GM18517 (cell line): ENCODE data around the gene ASTN2.

ENCODE experiments used
- ATAC-seq: cut with Tn5 transposase; IDR thresholded peaks from one replicate; pipeline ENCODE4 v1.9.1; 2021; ENCODE audit warnings: mild to moderate bottlenecking, moderate library complexity; ENCODE audit not compliant: unreplicated experiment

ASTN2 gene

DNA sequence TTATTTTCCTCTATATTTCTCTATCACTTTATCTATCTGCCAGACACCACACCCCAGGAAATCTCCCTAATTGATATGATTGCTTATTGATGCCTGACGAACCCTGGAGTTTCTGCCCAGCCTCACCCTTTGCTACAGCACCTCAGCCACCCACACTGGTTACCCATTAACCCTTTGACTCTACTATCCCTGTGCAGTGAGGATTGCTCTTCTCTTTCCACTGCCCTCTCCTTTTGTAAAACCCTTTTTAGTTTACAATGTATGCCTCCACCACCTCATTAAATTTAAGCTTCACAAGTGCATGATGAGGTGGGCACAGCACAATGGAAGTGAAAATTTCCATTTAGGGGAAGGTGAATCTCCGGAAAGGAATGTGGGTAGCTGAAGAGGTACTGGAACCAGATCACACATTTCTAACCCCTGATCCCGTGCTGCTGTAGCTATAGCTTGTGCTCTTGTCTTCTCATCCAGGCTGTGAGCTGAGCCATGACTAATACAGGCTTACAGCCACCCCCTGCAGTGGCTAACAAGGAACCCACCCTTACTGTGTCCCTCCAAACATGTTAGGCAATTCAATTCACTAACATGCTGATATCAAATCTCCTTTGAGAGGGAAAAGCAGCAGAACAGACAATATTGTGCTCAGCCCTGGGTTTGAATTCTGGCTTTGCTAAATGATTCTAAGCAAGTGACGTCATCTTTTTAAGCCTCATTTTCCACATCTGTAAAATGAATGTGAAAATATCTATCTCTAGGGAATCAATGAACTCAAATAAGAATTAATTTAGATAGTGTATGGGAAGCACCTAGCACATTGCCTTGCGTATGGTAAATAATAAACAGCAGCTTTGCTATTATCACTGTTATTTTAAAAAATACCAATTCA lies 914.6 kb downstream of the ASTN2 start:
- no peak for ATAC-seq

DNA sequence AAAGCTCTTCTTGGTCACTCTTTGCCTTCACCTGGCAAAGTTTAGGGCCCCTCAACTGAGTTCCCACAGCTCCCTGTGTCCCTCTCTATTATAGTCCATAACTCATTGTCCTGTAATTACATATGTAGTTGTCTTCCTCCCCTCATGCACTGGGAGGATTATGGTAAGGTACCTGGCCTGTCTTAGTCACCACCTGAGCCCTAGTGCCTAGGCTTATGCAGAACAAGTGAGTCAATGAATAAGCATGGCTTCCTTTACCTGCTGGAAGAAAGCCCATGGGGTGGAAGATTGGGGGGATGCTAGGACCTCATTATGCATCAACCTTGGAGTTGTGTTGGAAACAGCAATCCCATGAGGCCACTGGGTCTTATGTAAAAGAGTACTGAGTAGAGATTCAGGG lies 915.4 kb downstream of the ASTN2 start:
- no peak for ATAC-seq

DNA sequence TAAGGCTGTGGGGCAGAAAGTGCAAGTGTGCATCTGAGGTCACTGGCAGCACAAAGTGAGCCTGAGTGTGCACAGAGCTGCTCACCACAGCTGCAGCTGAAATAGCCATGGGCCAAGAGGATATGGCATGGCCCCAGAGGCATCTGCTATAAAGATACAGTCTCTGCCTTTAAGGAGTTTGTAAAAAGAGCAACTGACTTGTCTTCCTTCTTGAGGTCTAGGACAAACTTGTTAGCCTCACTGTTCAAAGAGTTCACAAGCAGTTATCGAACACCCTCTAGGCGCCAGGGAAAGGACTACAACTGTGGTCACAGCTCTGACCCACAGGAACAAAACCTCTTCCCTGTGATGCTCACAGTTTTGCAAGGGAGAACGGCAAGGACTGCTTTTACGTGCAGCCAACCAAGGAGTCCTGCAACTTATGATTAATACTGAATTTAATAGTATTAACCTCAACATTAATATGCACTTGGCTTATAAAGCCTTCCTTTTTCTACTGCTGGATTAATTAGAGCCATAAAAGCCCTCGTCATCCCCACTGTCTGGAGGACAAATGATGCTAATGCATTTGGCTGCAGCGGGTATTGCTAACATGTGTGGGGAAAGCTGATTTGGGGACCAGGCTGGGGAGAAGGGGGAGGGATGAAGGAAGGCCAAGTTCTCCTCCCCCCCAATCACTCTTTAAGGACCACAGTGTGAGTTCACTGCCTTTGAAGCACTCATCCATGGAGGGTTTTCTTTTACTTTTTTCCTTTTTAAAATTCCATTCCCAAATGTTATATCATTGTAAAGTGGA lies 917.6 kb downstream of the ASTN2 start:
- no peak for ATAC-seq

DNA sequence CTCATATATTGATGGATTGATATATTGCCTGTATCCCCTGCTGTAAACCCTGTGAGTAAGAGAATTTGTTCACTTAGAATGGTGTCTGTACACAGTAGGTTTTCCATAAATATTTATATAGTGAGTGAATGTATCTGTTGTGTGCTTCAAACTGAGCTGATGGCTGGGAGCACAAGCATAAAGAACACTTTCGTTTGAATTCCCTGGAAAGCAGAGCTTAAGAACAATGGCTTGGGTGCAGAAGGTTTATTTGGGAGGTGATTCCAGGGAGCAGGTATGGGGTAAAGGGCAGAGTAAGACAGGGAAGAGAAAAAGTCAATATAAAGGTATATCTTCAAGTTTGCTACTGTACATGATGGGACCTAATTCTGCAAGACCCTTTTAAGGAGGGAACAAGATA lies 918.7 kb downstream of the ASTN2 start:
- ATAC-seq = no peak

DNA sequence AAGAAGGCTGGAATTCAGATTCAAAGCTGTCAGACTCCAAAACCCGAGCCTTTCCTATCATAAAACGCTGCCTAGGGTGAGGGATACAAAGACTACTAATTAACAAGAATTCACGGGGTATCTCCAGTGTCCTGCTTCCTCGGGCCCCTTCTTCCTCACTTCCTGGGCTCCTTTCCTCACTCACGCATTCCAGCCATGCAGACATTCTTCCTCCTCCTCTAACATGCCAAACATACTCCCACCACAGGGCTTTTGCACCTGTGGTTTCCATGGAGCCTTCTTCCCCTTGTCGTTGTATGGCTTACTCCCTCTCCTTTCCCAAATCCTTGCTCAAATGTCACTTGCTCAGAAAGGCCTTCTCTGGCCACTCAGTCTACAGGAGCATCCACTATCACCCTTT lies 919.1 kb downstream of the ASTN2 start:
- ATAC-seq = no peak

DNA sequence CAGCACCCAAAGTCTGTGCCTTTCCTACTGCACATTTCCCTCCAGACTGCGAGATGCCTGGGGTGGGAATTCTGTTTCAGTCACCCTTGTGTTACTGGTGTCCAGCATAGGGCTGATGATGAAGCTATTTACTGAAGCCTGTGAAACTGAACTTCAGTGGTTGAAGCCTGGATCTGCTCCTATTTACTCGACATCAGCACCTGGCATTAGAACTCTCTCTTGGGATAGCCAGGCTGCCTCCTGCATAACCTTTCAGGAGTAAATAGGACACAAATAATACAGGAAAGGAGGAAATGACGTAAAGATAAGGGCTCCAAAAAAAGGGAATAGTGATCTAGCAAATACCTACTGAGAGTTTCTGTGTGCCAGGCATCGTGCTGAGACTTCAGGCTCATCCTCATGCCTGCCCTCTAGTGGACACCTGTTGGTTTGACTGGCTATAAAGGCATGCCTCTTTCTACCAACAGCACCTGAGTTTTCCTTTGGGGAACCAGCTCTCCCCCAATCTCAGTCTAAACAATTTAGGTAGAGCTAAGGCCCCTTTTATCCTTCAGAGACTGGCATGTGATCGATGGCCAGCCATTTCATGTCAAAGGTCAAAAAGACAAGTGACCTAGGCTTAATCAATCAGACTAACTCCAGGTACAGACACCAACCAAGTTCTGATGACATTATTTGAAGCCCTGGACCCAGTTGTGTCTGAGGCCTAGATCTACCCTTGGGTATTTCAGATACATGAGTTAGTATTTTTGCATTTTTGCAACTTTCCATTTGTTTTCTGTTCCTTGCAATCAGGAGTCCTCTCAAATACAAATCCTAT lies 919.8 kb downstream of the ASTN2 start:
- ATAC-seq = no peak

DNA sequence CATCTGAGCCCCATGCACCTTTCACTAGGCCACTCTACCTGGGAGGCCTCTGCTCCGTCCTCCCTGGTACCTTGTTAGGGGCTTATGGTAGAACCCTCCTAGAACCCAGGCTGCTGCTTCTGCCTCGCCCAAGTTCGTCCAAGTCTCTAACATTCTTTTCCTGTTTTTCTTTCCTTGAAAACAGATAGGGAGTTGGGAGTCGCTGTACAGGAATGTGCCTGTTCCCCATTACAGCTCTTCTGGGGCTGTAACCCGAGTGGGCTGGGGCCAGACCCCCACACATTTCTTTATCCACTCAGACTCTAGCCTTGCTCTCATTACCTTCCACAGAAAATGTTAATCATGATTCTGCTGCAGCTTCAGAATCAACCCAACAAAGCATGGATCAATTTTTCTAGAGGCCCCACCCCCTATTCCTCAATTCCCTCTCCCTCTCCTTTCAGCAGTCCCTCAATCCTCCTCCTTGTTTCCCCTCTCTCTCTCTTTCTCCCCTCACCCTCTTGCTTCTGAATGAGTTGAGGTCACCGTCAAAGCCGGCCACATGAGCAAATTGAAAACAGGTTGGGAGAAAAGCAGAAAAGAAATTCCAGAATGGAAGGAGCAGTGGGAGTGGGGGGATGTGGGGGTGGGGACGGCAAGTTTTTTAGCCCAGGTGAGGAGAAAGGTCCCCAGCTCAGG lies 921.5 kb downstream of the ASTN2 start:
- no peak for ATAC-seq

DNA sequence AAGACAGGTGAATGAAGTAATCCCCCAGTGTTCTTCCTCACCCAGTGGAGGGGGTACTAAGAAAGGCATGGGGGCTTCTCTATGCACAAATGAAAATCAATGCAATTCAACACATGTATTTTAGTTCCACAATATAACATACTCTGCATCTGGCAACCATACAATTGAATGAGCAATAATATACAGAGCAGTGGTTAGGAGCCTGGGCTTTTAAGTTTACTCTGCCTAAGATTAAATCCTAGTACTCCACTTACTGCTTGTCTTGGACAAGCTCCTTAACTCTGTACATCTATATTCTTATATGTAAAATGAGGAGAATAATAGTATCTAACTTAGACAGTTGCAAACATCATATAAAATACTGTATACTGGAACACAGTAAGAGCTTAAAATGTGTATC lies 923.2 kb downstream of the ASTN2 start:
- ATAC-seq = no peak

DNA sequence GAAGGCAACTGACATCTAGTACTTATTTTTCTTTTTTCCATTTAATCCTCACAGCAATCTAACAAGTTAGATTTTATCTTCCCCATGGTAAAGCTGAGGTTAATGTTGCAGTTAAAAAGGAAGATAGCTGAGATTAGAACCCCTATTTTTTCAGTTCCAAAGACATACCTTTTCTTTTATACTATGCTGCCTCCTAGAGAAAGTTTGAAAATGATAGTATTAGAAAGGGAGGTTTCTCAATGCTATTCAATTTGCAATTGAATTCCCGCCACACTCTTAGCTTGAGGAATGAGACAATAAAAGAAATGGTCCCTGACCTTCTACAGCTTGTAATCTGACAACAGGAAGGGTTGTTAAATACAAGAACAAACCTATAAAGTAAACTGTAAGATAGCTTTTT lies 923.6 kb downstream of the ASTN2 start:
- ATAC-seq = no peak

DNA sequence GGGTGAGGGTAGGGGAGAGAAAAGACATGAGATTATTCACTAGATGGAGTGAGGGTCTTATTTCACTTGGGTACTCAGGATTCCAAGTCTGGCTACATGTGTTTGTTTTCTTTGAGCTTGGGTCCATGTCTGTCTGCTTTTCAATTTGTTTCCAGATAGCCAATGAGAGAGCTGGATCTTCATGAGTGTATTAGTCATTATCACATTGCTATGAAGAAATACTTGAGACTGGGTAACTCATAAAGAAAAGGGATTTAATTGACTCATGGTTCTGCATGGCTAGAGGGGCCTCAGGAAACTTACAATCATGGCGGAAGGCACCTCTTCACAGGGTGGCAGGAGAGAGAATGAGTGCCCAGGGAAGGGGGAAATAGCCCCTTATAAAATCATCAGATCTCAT lies 924.5 kb downstream of the ASTN2 start:
- no peak for ATAC-seq

DNA sequence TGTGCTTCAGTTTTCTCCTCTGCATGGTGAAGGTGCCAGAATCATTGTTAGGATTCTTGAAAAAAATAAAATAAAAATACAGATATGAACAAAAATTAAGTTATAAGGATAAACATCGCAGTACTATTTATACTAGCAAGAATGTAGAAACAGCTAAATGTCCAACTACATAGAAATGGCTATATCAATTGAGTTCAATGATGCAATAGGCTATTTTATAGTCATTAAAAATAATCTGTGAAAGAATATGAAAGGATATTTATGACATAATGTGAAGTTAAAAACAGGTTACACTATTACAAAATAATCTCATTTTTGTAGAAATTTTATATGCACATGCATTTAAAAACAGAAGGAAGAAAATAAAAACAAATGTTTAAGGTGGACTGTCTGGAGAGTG lies 926.5 kb downstream of the ASTN2 start:
- ATAC-seq = no peak

DNA sequence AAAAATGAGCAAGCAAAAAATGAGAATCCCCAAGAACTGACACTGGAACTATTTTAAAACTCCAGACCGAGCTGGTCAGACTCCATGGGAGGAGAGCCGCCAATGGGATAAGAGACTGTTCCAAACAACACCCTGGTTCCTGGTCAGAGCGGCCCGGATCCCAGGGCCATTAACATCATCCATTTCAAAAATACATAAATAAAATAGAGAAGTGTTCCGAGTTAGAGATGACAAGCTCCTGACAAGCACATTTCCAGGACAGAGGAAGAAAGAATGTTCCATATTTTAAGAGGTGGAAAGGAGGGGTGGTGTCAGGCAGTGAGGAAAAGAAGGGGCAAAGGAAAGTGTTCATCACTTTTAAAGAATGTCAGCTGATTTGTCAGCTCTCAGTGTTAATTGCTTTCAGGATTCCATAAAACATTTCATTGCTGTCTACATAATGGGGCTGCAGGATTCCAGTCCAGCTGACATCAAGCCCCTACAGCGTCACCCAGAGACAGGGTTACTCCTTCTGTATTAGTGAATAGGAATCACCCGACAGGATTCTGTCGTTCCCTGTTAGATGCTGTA lies 930.3 kb downstream of the ASTN2 start:
- ATAC-seq = no peak

DNA sequence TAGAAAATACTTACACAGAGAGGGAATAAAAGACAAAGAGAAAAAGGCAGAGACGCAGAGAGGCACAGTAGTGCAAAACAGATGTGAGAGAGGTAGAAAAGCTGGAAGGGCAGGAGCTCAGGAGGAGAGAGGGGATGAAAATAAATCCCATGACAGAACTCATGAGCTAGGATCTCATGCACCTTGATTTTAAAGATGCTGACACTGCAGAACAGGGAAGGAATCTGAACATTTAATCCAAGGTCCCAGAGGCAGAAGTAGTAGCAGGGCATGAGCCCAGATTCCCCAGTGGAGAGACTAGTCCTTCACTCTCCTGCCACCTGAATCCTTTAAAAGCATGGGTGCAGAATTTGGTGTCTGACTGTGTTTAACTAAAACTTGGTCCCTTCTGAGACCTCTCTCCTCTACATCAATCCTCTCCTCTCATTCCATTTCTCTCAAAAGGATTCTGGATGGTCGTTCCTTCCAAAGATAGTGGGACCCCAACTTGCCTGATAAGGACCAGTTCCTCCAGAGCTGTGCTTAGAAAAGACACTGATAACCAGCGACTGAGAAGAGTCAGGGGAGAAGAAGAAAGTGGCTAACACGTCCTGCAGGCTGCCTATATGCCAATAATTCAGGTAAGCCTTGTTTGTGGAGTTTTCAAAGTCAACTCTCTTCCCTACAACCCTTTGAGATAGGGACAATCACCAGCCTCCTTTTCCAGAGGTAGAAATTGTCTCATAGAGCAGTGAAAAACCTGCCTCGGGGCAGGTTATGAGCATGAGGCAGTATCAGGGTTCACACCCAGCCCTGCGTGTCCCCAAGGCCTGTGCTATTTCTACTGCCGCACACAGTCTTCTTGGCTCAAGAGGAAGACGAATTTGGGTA lies 931.0 kb downstream of the ASTN2 start:
- ATAC-seq = no peak

DNA sequence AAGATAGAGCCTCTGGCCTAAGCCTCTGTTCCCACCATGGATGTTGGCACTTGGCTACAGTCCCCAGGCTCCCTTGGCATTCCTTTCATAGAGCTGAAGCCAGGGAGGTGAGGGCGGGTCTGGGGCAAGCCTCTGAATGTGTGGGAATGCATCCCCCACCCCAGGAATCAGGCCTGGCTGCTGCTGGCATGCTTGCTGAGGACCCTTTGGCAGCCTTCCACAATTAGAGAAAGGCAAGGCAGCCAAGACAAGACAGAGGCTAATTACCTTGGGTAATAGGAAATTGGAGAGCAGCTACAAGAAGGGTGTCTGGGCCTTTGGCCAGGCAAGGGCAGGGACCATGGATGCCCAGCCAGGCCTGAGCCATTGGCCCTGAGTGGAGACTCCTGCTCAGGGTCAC lies 932.1 kb downstream of the ASTN2 start:
- ATAC-seq = no peak

DNA sequence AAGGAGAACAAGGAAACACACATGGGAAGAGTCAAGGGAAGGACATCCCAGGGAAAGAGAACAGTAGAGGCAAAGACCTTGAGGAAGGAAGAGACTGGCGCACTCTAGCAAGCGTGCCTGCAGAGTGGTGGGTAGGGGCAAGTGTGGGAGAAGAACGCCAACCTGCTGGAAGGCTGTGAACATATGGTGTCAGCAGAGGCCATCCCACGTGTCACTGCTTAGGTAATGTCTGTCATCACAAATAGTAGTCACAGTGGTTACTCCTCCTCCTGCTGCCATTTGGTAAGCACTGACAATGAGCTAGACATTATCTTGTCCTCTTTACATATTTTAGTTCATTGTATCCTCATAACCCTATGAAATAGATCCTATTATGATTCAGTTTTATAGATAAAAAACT lies 934.2 kb downstream of the ASTN2 start:
- ATAC-seq = no peak

DNA sequence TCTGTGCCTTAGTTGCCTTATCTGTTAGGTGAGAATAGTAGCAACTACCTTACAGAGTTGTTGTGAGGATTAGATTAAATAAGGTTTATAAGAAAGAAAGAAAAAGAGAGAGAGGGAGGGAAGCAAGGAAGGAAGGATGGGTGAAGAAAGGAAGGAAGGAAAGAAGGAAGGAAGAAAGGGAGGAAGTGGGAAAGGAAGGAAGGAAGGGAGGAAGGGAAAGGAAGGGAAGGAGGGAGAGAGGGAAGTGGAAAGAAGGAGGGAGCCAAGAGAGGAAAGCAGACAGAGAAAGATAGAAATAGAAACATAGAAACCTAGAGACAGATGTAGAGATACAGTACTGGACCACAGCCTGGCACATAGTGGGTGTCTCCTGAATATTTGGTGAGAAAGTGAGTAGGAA lies 934.9 kb downstream of the ASTN2 start:
- ATAC-seq = no peak

DNA sequence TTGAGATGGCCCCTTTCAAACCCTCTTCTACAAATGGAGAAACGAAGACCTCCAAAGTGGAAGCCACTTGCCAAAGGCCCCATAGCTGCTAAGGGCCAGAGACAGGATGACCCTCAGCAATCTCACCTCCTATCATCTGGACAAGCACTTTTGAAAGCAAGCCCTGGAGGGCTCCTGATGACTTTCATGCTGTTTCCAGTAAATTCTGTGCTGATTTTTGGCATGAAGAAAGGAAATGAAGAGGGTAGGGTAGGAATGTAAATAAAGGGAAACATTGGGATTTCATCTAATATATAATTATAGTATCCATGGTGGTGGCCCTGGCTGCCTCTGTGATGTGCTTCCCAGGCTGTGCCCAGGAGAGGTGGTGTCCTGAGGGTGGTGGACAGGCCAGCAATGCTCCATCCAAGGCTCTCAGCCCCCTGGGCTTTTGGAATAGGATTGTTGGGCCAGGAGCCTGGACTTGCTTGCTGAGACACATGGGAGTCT lies 935.8 kb downstream of the ASTN2 start:
- no peak for ATAC-seq

DNA sequence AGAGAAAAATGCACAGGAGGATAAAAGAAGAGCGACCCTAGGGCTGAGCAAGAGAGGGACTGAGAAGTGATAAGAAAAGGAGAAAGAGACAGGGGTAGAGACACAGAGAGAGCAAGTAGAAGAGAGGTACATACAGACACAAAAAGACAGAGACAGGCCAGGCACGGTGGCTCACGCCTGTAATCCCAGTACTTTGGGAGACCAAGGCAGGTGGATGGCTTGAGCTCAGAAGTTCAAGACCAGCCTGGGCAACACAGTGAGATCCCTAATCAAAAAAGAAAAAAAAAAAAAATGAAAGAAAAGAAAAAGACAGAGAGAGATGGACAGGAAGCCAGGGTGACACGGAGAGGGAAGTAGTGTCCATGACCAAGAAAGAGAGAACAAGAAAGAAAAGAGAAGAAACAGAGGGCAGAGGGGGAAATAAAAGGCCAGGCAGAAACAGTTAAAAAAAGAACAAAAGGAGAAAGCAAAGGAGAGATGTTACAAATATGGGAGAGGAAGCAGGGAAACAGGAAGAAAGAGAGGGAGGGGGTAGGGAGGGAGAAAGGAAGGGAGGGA lies 937.2 kb downstream of the ASTN2 start:
- no peak for ATAC-seq

DNA sequence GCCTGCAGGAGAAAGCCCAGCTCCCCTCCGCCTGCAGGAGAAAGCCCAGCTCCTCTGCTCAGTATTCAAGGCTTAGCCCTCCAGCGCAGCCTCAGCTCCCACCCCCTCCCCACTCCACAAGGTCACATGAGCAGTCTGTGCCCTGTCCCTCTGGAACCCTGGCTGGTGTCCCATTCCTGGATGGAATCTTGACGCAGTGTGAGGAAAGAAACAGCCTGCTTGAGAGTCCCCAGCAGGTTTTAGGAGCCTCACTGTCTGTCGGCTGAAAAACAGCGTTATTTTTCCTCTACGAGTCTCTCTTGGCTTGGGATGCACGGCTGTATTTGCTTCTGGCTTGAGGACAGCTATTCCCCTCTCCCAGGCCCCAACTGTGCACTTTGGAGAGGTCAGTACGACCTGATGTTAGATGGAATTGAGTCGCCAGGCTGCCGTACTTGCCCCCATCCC lies 937.9 kb downstream of the ASTN2 start:
- ATAC-seq = no peak
